Right renal cortex interstitium (tissue), 3 donors: Measurements from ENCODE around the gene ISY1. TPM values are rescaled to one million over a fixed set of nuclear protein-coding genes. Genes with fewer than 3 reads are reported as not detected.
"Not testable (repeated sequence)": the region's sequence is repeated elsewhere in the genome, so short reads cannot be mapped to it uniquely, and the experiment has no call there.

Experiments
- DNase-seq, 3 donors: peaks; one replicate each; pipeline ENCODE4 v3.0.0-alpha.2; 2013; ENCODE audit warnings: low read depth in 3 of 3, low spot score in 2 of 3
- polyA plus RNA-seq, 3 donors: library from polyadenylated mRNA; unstranded; fragments of 120-200 nt; gene quantifications; one replicate each; pipeline ENCODE4 v1.2.1, GENCODE V29; 2013; ENCODE audit not compliant: insufficient read length in 3 of 3

The ISY1 gene
- 10 to 100 TPM; 55.2 to 57.5 (median 57.3) TPM for polyA plus RNA-seq

DNA sequence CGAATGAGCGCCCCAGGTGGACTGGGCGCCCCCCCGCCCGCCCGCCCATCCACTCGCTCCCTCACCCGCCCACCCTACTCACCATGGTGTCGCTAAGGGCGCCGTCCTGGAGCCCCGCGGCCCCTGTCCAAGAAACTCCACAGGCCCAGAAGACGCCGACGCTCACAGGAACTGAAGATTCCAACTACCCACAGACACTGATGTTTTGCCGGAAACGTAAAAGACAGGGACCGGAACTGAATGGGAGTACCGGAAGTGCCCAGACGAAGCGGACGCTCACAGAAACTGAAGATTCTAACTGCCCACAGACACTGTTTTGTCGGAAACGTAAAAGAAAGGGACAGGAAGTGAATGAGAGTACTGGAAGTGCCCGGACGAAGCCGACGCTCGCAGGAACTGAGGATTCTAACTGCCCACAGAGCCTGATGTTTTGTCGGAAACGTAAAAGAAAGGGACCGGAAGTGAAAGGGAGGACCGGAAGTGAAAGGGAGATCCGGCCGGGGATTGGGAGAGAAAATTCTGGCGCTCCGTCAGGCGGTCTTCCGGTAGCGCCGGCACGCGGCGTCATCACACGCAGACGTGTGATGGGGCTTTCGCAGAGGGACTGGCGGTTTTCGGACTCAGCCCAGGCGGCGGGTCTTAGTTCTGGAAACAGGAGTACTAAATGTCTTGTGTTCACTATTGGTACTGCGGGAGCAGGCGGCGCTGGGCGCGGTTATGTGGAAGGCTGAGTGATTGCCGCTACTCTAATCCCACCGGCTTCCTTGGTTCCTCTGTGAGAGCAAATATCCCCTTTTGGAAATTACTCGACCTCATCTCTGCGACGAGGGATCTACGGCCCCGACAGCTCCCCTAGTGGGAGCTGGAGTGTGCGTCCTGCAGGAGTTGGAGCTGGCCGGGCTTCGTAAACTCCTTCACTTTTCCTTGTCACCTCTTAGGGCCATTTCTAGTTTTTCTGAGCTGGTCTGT is at the start of gene ISY1:
ISY1 (minus strand) TSS at position 173 of the 969 bp plus-strand sequence; CDS start at position 85, 88 bp downstream.
- DNase-seq, result peak; percentile 96 to 97 (median 96)

DNA sequence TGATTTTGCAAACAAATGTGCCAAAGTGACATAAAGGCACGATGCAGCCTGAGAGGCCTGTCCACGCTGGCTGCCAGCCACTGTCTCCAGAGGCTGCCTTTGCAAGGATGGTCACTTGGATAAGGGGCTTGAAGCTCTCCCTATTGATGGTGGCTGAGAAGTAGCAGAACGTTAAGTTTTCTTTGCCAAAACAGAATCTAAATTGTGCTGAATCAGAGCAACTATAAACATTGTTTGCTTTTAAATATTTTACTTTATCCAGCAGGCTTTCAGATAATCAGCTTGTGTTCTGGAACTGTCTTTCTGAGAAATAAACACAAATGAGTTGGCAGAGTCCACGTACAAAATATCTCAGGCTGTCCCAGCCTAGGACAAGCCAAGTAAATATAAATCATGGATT is 46.6 kb upstream of the ISY1 start:
- DNase-seq, result no peak

DNA sequence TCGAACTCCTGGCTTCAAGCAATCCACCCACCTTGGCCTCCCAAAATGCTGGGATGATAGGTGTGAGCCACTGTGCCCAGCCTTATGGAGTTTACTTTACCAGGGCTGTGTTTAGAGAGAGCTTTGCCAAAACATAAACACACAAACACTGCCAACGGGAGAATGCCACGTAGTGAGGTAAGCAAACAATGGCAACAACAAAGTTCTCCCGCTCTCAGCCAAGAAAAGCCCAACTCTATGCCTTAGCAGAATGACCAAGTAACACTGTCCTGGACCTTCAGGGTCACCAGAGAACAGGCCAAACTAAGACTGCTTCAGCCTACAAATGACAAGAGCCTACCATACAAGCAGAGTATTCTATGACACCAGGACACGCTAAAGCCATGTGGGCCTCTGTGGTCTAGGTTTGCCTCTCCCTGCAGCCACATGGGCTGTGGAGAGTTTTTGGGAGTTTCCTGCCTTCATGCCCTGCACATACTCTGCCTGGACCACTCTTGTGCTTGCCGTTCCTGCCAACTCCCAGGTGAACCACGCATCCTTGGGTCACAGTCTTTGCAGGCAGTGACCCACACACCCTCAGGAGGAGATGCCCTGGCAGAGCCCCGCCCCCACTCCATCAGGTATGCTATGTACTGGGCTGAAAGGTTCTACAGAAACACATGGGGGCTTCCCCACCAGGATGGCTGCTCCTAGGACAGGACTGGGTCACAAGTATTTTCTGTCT is 44.4 kb upstream of the ISY1 start:
- no peak for DNase-seq

DNA sequence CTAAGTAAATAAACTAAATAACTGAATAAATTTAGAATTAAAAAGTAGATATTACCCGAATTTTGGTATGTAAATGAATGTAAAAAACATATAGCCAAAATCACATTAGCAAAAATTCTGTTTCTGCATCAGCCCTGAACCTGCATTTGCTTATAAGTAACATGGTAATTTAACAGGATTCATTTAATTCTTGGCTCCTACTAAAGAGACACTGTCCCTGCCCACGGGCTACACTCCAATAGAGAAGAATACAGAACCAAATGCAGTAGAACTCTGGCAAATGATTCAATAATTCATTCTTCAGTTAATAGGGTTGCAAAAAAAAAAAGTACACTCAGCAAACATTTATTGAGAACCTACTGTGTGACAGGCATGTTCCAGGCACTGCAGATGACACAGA is 43.6 kb upstream of the ISY1 start:
- no peak for DNase-seq

- no peak for DNase-seq
Observed at GRCh38 chr3:129199366-129199765, 38.5 kb upstream of the ISY1 start.

- no peak for DNase-seq
Observed at GRCh38 chr3:129197321-129197720, 36.5 kb upstream of the ISY1 start.

DNA sequence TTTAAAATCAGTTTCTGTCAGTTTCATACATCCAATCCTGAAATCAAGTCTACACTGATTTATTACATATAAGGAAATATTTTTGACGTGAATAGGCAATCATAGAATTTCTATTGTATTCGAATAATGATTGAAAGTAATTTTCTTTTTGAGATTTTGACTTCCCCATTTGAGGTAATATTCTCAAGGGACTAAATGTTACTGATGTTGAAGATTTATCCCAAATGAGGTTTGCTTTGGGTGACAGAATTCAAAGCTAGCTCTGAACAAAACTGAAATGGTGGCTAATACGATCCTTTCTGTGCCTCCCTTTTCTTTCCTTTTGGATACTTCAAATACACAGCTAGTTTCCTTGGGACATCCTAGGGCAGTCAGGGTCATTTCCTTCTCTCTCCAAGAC is 35.7 kb upstream of the ISY1 start:
- DNase-seq, result no peak

GRCh38 chr3:129195731-129196256 is 34.9 kb upstream of the ISY1 start:
- DNase-seq, result no peak

DNA sequence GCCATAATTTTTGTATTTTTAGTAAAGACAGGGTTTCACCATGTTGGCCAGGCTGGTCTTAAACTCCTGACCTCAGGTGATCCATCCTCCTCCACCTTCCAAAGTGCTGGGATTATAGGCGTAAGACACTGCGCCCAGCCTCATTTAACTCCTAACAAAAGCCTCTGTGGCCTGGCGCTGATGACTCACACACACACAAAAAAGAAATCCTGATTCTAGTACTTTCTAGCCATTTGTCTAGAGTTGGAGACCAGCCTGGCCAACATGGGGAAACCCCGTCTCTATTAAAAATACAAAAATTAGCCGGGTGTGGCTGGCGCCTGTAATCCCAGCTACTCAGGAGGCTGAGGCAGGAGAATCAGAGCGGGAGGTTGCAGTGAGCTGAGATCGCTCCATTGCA is 28.9 kb upstream of the ISY1 start:
- DNase-seq, result not testable (repeated sequence)

DNA sequence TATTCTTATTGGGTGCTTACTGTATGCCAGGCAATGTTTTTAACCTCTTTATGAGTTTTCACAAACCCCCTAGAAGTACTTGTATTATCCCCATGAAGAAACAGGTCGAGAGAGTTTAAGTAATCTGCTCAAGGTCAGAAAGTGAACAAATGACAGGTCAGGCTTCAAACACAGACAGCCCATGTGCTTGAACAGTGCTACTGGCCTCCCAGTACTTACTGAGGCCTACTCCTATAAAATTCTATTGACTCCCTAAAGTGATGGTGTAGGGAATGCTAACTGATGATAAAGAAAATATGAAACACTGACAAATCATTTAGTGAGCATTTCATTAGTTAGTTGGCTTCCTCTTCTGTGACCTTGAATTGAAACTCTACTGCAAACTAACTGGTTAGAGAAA is 27.0 kb upstream of the ISY1 start:
- no peak for DNase-seq

DNA sequence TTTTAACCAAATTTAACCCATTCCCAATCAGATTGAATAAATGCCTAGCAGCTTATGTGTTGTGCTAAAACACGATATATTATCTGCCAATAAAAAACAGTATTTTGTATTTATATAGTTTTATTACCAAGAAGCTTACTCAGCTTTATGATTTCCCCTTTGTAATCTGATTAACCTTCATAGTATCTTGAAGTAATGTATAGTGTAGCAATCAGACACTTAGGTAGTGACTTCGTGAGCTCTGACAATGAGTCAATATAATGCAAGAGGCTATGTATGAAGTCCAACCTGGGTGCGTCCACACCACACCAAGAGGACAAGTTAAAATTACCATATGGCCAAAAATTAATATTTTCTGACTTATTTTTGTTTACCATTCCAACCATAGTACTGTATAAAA is 24.9 kb upstream of the ISY1 start:
- DNase-seq, result no peak

DNA sequence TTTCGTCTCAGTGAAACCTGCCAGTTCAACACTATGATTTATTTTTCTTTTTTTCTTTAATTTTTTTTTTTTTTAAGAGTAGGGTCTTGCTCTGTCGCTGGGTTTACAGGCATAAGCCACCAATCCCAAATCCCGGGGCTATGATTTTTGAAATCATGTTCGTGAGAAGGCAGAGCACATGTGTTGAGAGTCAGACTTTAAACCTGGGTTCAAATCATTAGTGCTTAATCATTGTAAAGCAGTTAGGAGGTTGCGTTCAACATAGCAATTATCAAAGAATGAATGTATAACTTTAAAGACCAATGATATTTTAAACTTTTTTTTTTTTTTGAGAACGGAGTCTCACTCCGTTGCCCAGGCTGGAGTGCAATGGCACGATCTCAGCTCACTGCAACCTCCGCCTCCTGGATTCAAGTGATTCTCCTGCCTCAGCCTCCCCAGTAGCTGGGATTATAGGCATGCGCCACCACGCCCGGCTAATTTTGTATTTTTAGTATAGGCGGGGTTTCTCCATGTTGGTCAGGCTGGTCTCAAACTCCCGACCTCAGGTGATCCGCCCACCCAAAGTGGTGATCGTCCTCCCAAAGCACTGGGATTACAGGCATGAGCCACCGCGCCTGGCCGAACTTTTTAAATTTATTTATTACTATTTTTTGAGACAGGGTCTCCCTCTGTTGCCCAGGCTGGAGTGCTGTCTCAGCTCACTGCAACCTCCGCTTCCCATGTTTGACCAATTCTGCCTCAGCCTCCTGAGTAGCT is 24.1 kb upstream of the ISY1 start:
- not testable (repeated sequence) for DNase-seq

- DNase-seq, result peak in 1 of 3 donors; percentile 15
Observed at GRCh38 chr3:129184396-129184657, 23.5 kb upstream of the ISY1 start.

GRCh38 chr3:129183569-129184395 is 22.9 kb upstream of the ISY1 start, which contains the start of gene CNBP:
CNBP (minus strand) TSS chr3:129183896; CDS start chr3:129171757, 12,139 bp downstream.
- peak in 2 of 3 donors; percentile 87 to 89 for DNase-seq

DNA sequence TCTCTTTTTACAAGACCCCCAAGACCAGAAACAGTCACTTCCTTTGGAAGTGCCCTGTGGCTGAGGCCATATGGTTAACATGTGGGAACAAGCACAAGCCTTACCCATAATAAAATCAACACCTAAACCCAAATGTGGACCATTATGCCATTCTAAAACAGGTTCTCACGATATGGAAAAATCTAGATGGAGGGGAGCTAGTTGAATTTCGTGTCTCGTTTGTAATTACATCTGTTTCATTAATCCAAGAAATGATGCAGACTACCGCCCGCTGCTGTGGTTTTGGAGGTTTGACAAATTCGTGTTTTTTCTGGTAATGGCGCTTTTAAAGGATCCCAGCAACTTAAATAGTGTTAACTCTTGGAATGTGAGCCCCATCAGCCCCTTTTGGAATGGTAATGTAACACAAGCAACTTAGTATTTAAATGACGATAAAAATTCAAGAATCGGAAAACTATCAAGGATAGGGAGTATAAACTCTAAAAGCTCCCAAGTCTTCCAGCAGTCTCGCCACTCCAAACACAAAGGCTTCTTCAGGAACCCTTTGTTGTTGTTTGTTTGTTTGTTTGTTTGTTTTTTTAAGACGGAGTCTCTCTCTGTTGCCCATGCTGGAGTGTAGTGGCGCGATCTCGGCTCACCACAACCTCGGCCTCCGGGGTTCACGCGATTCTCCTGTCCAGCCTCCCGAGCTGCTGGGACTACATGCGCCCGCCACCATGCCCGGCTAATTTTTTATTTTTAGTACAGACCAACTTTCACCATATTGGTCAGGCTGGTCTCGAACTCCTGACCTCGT is 21.7 kb upstream of the ISY1 start:
- no peak for DNase-seq

DNA sequence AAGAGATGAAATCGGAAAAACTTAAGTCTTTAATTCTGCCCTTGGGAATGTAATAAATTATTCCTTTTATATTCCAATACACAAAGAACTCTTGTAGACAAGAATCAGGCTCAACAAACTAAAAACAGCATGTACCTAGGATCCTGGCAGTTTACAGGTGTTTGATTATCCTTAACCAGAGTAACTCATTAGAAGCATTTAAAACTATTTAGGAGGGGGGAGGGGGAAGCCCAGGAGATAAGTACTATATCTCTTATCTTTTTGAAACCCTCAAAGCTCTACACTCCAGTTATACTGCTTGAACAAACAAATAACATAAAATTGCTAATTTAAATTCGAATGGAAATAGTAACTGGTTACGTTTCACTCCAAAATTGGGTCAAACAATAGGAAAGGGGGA is 21.0 kb upstream of the ISY1 start:
- no peak for DNase-seq

GRCh38 chr3:129180461-129180860 is 19.6 kb upstream of the ISY1 start:
- no peak for DNase-seq

- no peak for DNase-seq
Observed at GRCh38 chr3:129176051-129176450, 15.2 kb upstream of the ISY1 start.

GRCh38 chr3:129173725-129174124 is 12.9 kb upstream of the ISY1 start:
- no peak for DNase-seq
